H1 (cell line): ENCODE measurements around the gene WIPF3. TPM values are rescaled to one million over a fixed set of nuclear protein-coding genes. Genes with fewer than 3 reads are reported as not detected.
"Not testable (repeated sequence)": the region's sequence is repeated elsewhere in the genome, so short reads cannot be mapped to it uniquely, and the experiment has no call there.

Experiments used
- CTCF ChIA-PET: fragments of 300-600 bp; sonication (Branson Sonifier 250); formaldehyde crosslinking; loops from one replicate; lab custom pipeline; 2021; ENCODE audit not compliant: partially characterized antibody; lab: Charles Lee
- POLR2A ChIA-PET: fragments of 300-600 bp; sonication (Branson Sonifier 250); formaldehyde crosslinking; loops from one replicate; lab custom pipeline; 2021; ENCODE audit warnings: inconsistent platforms; ENCODE audit not compliant: partially characterized antibody; lab: Charles Lee
- DNase-seq, 2 experiments: peaks; one replicate each; pipeline versions ENCODE4 v3.0.0 to v3.0.0-alpha.2; 2010 to 2022; ENCODE audit warnings: low spot score in 2 of 2, low read depth in 1 of 2, mixed read lengths in 1 of 2
- FAIRE-seq: peaks from 2 replicates; lab custom pipeline; 2011; peaks lifted over from hg19 to GRCh38; lab: Jason Lieb, UNC
- H2AFZ ChIP-seq: 2 replicates; pipeline ENCODE4 v1.8.1; 2012; ENCODE audit warnings: low read length, inconsistent platforms
- H2AK5ac ChIP-seq: 2 replicates; pipeline ENCODE4 v1.6.1; 2013; ENCODE audit warnings: low read depth, low read length
- H2BK120ac ChIP-seq: replicated peaks from 2 replicates; pipeline ENCODE3; 2013; ENCODE audit warnings: low read depth, low read length, inconsistent platforms
- H2BK12ac ChIP-seq: 2 replicates; pipeline ENCODE4 v1.6.1; 2013; ENCODE audit warnings: low read depth, low read length
- H2BK15ac ChIP-seq: 2 replicates; pipeline ENCODE4 v1.6.1; 2013; ENCODE audit warnings: low read length
- H2BK20ac ChIP-seq: 2 replicates; pipeline ENCODE4 v1.6.1; 2013; ENCODE audit warnings: low read length
- H2BK5ac ChIP-seq: 2 replicates; pipeline ENCODE4 v1.6.1; 2013; ENCODE audit warnings: low read depth, low read length
- H3K14ac ChIP-seq: 2 replicates; pipeline ENCODE4 v1.6.1; 2013; ENCODE audit warnings: inconsistent platforms; ENCODE audit not compliant: insufficient read length
- H3K18ac ChIP-seq: 2 replicates; pipeline ENCODE4 v1.6.1; 2013; ENCODE audit warnings: low read length; ENCODE audit errors: extremely low read depth
- H3K23ac ChIP-seq: 2 replicates; pipeline ENCODE4 v1.6.1; 2013; ENCODE audit warnings: inconsistent platforms; ENCODE audit not compliant: insufficient read length
- H3K23me2 ChIP-seq: 2 replicates; pipeline ENCODE4 v1.6.1; 2013; ENCODE audit warnings: low read depth, low read length
- H3K27ac ChIP-seq: 2 replicates; pipeline ENCODE4 v1.6.1; 2011; ENCODE audit warnings: low read depth, low read length, inconsistent platforms
- H3K27me3 ChIP-seq, 4 experiments: replicated peaks in 1 of 4; 1 replicate in 1 of 4; 2 replicates in 3 of 4; pipeline versions ENCODE4 v1.6.1 to v1.8.1; 2011 to 2013; ENCODE audit warnings: low read length in 3 of 4, mild to moderate bottlenecking in 3 of 4, inconsistent platforms in 2 of 4, mixed read lengths in 2 of 4, moderate library complexity in 1 of 4; ENCODE audit not compliant: control insufficient read depth in 3 of 4, insufficient read depth in 3 of 4; ENCODE audit errors: extremely low read depth in 1 of 4
- H3K36me3 ChIP-seq, 4 experiments: 2 replicates each; pipeline versions ENCODE4 v1.6.1 to v1.8.1; 2011 to 2013; ENCODE audit warnings: mild to moderate bottlenecking in 4 of 4, low read length in 3 of 4, moderate library complexity in 2 of 4, control low read depth in 1 of 4, inconsistent platforms in 1 of 4; ENCODE audit not compliant: insufficient read depth in 4 of 4, control insufficient read depth in 2 of 4
- H3K4ac ChIP-seq: replicated peaks from 2 replicates; pipeline ENCODE3; 2013; ENCODE audit warnings: low read length, low read depth, mixed read lengths, inconsistent platforms; ENCODE audit not compliant: insufficient read length
- H3K4me1 ChIP-seq, 4 experiments: replicated peaks in 1 of 4; 1 replicate in 1 of 4; 2 replicates in 3 of 4; pipeline versions ENCODE4 v1.6.1 to v1.8.1; 2011 to 2013; ENCODE audit warnings: low read length in 3 of 4, inconsistent platforms in 2 of 4, mixed read lengths in 1 of 4; ENCODE audit not compliant: insufficient read depth in 4 of 4, control insufficient read depth in 3 of 4
- H3K4me2 ChIP-seq, 2 experiments: 2 replicates each; pipeline versions ENCODE4 v1.6.1 to v1.8.1; 2011 to 2013; ENCODE audit warnings: low read depth in 2 of 2, low read length in 2 of 2, control low read depth in 1 of 2, inconsistent platforms in 1 of 2, mild to moderate bottlenecking in 1 of 2; ENCODE audit not compliant: insufficient read depth in 1 of 2
- H3K4me3 ChIP-seq, 4 experiments: fragments of 200-600, 300-600 bp in 1 of 4; sonication (generic), shearing (Covaris generic), sonication (Bioruptor Twin) in 1 of 4; 2 replicates each; pipeline versions ENCODE4 v1.5.1 to v1.8.1; 2011 to 2016; ENCODE audit warnings: low read length in 4 of 4, low read depth in 3 of 4, control low read depth in 2 of 4, inconsistent platforms in 2 of 4, mild to moderate bottlenecking in 2 of 4, mixed read lengths in 1 of 4, moderate library complexity in 1 of 4; ENCODE audit not compliant: insufficient read depth in 2 of 4; ENCODE audit errors: extremely low read depth in 1 of 4
- H3K56ac ChIP-seq: replicated peaks from 2 replicates; pipeline ENCODE3; 2013; ENCODE audit warnings: low read depth, mild to moderate bottlenecking, mixed read lengths, low read length, inconsistent platforms; ENCODE audit not compliant: insufficient read length
- H3K79me1 ChIP-seq: 2 replicates; pipeline ENCODE4 v1.6.1; 2013; ENCODE audit warnings: low read depth, low read length, control low read depth
- H3K79me2 ChIP-seq, 2 experiments: 2 replicates each; pipeline versions ENCODE4 v1.6.1 to v1.8.1; 2012 to 2013; ENCODE audit warnings: low read length in 2 of 2, mild to moderate bottlenecking in 2 of 2, inconsistent platforms in 1 of 2; ENCODE audit not compliant: insufficient read depth in 2 of 2, control insufficient read depth in 1 of 2
- H3K9ac ChIP-seq, 4 experiments: replicated peaks in 1 of 4; 1 replicate in 1 of 4; 2 replicates in 3 of 4; pipeline versions ENCODE4 v1.6.1 to v1.8.1; 2011 to 2013; ENCODE audit warnings: low read depth in 3 of 4, low read length in 3 of 4, control low read depth in 2 of 4, mild to moderate bottlenecking in 2 of 4, moderate library complexity in 2 of 4, inconsistent platforms in 1 of 4; ENCODE audit errors: extremely low read depth in 1 of 4
- H3K9me3 ChIP-seq, 2 experiments: 2 replicates each; pipeline versions ENCODE4 v1.6.1 to v1.8.1; 2012 to 2013; ENCODE audit warnings: mild to moderate bottlenecking in 2 of 2, moderate library complexity in 2 of 2, control low read depth in 1 of 2, inconsistent platforms in 1 of 2, low read depth in 1 of 2, low read length in 1 of 2, mixed read lengths in 1 of 2; ENCODE audit not compliant: insufficient read depth in 2 of 2
- H4K20me1 ChIP-seq, 2 experiments: replicated peaks in 1 of 2; 2 replicates each; pipeline versions ENCODE3 to v1.8.1; 2011 to 2013; ENCODE audit warnings: inconsistent platforms in 2 of 2, low read length in 2 of 2, mild to moderate bottlenecking in 1 of 2; ENCODE audit not compliant: insufficient read depth in 2 of 2, control insufficient read depth in 1 of 2
- H4K5ac ChIP-seq: 2 replicates; pipeline ENCODE4 v1.6.1; 2013; ENCODE audit warnings: low read length, low read depth, mixed read lengths, inconsistent platforms; ENCODE audit not compliant: insufficient read length
- H4K8ac ChIP-seq: 2 replicates; pipeline ENCODE4 v1.8.0; 2013; ENCODE audit warnings: mild to moderate bottlenecking, moderate library complexity, low read length, inconsistent platforms; ENCODE audit not compliant: insufficient read depth; ENCODE audit errors: extremely low read depth
- H4K91ac ChIP-seq: replicated peaks from 2 replicates; pipeline ENCODE3; 2013; ENCODE audit warnings: low read length, mixed read lengths, inconsistent platforms; ENCODE audit not compliant: insufficient read length
- WGBS, 2 experiments: shearing (Covaris generic) in 1 of 2; methylation state at CpG; one replicate each; pipeline versions ENCODE4 v1.1.6 to v1.1.7; 2013 to 2015; ENCODE audit warnings: low lambda C conversion rate in 2 of 2, mixed read lengths in 2 of 2, inconsistent platforms in 1 of 2, low coverage in 1 of 2, missing lambda C conversion rate in 1 of 2; ENCODE audit not compliant: insufficient replicate concordance in 2 of 2, insufficient coverage in 1 of 2, insufficient read length in 1 of 2; ENCODE audit errors: extremely low coverage in 1 of 2, missing lambda C conversion rate in 1 of 2; 5-methylcytosine and 5-hydroxymethylcytosine counted together
- polyA plus RNA-seq, 7 experiments: library from polyadenylated mRNA; depleted of rRNA in 3 of 7; stranded (reverse) in 5 of 7; unstranded in 2 of 7; fragments of >200 nt in 5 of 7; fragments of 200-250 nt in 2 of 7; gene quantifications; 1 replicate in 5 of 7; 2 replicates in 1 of 7; 4 replicates in 1 of 7; pipeline versions ENCODE4 v1.2.1 to v1.2.3, GENCODE V29; 2011 to 2013; ENCODE audit warnings: missing spikeins in 2 of 7, mixed read lengths in 2 of 7
- total RNA-seq: library from RNA; stranded (reverse); fragmentation: NEBNext Ultra II Directional; extraction: Animal tissue kit (Norgen Biotek cat#: 25700); gene quantifications from 2 replicates; pipeline ENCODE4 v1.2.1, GENCODE V29; 2021

The WIPF3 gene
- total and polyA plus RNA-seq, 2 of the 8 experiments (the other 6 are each of a cell fraction or from before 2014, with no cell fraction given): 5.0 to 12.1 TPM

GRCh38 chr7:29961611-29962010 lies 155.3 kb downstream of the WIPF3 start:
- H2AK5ac ChIP-seq, H3K4me3 ChIP-seq, H3K9me3 ChIP-seq, H2AFZ ChIP-seq, H3K4me1 ChIP-seq, H3K14ac ChIP-seq, H4K20me1 ChIP-seq, H3K56ac ChIP-seq, H3K18ac ChIP-seq, H3K27me3 ChIP-seq, H2BK5ac ChIP-seq, H3K9ac ChIP-seq, H3K4ac ChIP-seq, FAIRE-seq, H4K5ac ChIP-seq, CTCF ChIA-PET, H3K79me2 ChIP-seq, H2BK20ac ChIP-seq, H3K79me1 ChIP-seq, H3K23ac ChIP-seq, H2BK120ac ChIP-seq, H3K4me2 ChIP-seq, H2BK12ac ChIP-seq, H4K8ac ChIP-seq, DNase-seq, H3K27ac ChIP-seq, H3K23me2 ChIP-seq, H4K91ac ChIP-seq, H2BK15ac ChIP-seq: not testable (repeated sequence)
- POLR2A ChIA-PET: interaction anchor here (1.2 kb wide), 1 partner anchor 28 kb away, joined by 3 read pairs; the partner anchor contains the start of gene SCRN1
- 88% methylated on average over 6 of the region's 19 CpGs; no CpG with 5 or more reads in 1 of the 2 experiments for WGBS, 2 experiments
- H3K36me3 ChIP-seq: peaks cover 0 to 14% (median 6%) of the 10 kb centered on the region in 4 experiments; a peak in 4 of 8 replicates
